OCI-LY7 (cell line): ENCODE results near the gene PARN. TPM values are rescaled to one million over a fixed set of nuclear protein-coding genes. Genes with fewer than 3 reads are reported as not detected.

Experiments
- BruUV-seq: library from RNA; stranded (reverse); fragments of 400-500 nt; replicated peaks from 2 replicates; lab custom pipeline; 2021; lab: Mats Ljungman, UMichigan
- CTCF ChIA-PET: fragments of 300-600 bp; sonication (Branson Sonifier 250); formaldehyde crosslinking; loops from one replicate; lab custom pipeline; 2022; ENCODE audit warnings: antibody characterized with exemption; ENCODE audit not compliant: unreplicated experiment; lab: Charles Lee
- POLR2A ChIA-PET: fragments of 300-600 bp; sonication (Branson Sonifier 250); formaldehyde crosslinking; loops from one replicate; lab custom pipeline; 2022; ENCODE audit warnings: antibody characterized with exemption; lab: Charles Lee
- DNase-seq: peaks from one replicate; pipeline ENCODE4 v3.0.0-alpha.2; 2015; ENCODE audit warnings: low spot score
- H2AFZ ChIP-seq: fragments of 200-600 bp; sonication (generic), shearing (Covaris generic); 2 replicates; pipeline ENCODE4 v1.6.1; 2014; ENCODE audit warnings: mild to moderate bottlenecking, antibody characterized with exemption, low read length, moderate library complexity
- H3K27ac ChIP-seq: fragments of 200-600 bp; sonication (generic); 2 replicates; pipeline ENCODE4 v1.5.1; 2014; ENCODE audit warnings: mixed run types, low read depth, mild to moderate bottlenecking, moderate library complexity, low read length, inconsistent platforms; ENCODE audit not compliant: poor library complexity, severe bottlenecking
- H3K36me3 ChIP-seq: fragments of 200-600 bp; sonication (generic); 2 replicates; pipeline ENCODE4 v1.6.1; 2014; ENCODE audit warnings: mild to moderate bottlenecking, antibody characterized with exemption, low read length, moderate library complexity, mixed read lengths; ENCODE audit not compliant: insufficient read depth
- H3K4me1 ChIP-seq: fragments of 200-600 bp; sonication (generic); 2 replicates; pipeline ENCODE4 v1.5.1; 2014; ENCODE audit warnings: mild to moderate bottlenecking, low read length; ENCODE audit not compliant: insufficient read depth, poor library complexity, severe bottlenecking
- H3K4me2 ChIP-seq: fragments of 200-600 bp; sonication (generic); 2 replicates; pipeline ENCODE4 v1.6.1; 2014; ENCODE audit warnings: mild to moderate bottlenecking, low read length
- H3K4me3 ChIP-seq: fragments of 200-600 bp; sonication (generic); 2 replicates; pipeline ENCODE4 v1.5.1; 2014; ENCODE audit warnings: mild to moderate bottlenecking, low read depth, low read length; ENCODE audit not compliant: poor library complexity, severe bottlenecking
- H3K79me2 ChIP-seq: fragments of 200-600 bp; sonication (generic); 2 replicates; pipeline ENCODE4 v1.6.1; 2016; ENCODE audit warnings: low read depth, mild to moderate bottlenecking, low read length, moderate library complexity, mixed read lengths; ENCODE audit not compliant: insufficient read depth
- H3K9me2 ChIP-seq: fragments of 200-600 bp; sonication (generic); 2 replicates; pipeline ENCODE4 v1.6.1; 2016; ENCODE audit warnings: mild to moderate bottlenecking, low read length, mixed read lengths; ENCODE audit not compliant: insufficient read depth
- H3K9me3 ChIP-seq: fragments of 200-600 bp; sonication (generic); 2 replicates; pipeline ENCODE4 v1.6.1; 2014; ENCODE audit warnings: mild to moderate bottlenecking, mixed run types, low read length, mixed read lengths
- H4K20me1 ChIP-seq: fragments of 200-600 bp; sonication (generic); 2 replicates; pipeline ENCODE4 v1.6.1; 2014; ENCODE audit warnings: mild to moderate bottlenecking, antibody characterized with exemption, low read length, moderate library complexity, mixed read lengths; ENCODE audit not compliant: insufficient read depth
- CTCF ChIP-seq: fragments of 200-600 bp; sonication (generic); conservative IDR thresholded peaks from 2 replicates; pipeline ENCODE4 v1.5.1; 2014; ENCODE audit warnings: mild to moderate bottlenecking, antibody characterized with exemption, low read length, moderate library complexity, mixed read lengths
- EZH2phosphoT487 ChIP-seq: fragments of 200-600 bp; sonication (generic); IDR thresholded peaks from 2 replicates; pipeline ENCODE4 v1.6.1; 2018; ENCODE audit warnings: low read depth, borderline replicate concordance, mild to moderate bottlenecking, mixed run types, antibody characterized with exemption, low read length, moderate library complexity, mixed read lengths
- intact Hi-C: fragments of 100-400 bp; cut with micrococcal nuclease; formaldehyde crosslinking; loops from one replicate; pipeline ENCODE4 v1.10.0; 2022; ENCODE audit not compliant: unreplicated experiment
- total RNA-seq, 2 experiments: library from RNA; depleted of rRNA in 1 of 2; stranded (reverse); fragments of >200 nt in 1 of 2; shearing (Covaris generic) in 1 of 2; gene quantifications; 2 replicates each; pipeline ENCODE4 v1.2.3, GENCODE V29; 2014 to 2022

Gene PARN
- total RNA-seq, 2 experiments from 2014 or later: 40.1 to 76.5 TPM

- no peak overlapping the region for H3K4me2 ChIP-seq
- no peak overlapping the region for H3K4me3 ChIP-seq
- no peaks in the 10 kb centered on the region for H4K20me1 ChIP-seq
- peaks cover 63% of the 10 kb centered on the region for H3K36me3 ChIP-seq
- TF ChIP-seq EZH2phosphoT487: no peak
- no peak for TF ChIP-seq CTCF
- H3K9me2 ChIP-seq: no peaks in the 10 kb centered on the region
- H3K27ac ChIP-seq: no peak overlapping the region
- no peaks in the 10 kb centered on the region for H3K4me1 ChIP-seq
- no peak for DNase-seq
- no peaks in the 10 kb centered on the region; the same call in 1 of the 2 replicates for H3K9me3 ChIP-seq
- intact Hi-C loops: no loop called here
- H2AFZ ChIP-seq: no peak overlapping the region
- ChIA-PET CTCF (no interaction called here), POLR2A (no interaction called here)
- no peaks in the 10 kb centered on the region for H3K79me2 ChIP-seq
- no TSS peak for BruUV-seq
Measured at GRCh38 chr16:14572535-14572934, 57.5 kb downstream of the PARN start.

GRCh38 chr16:14569213-14569612 lies 60.8 kb downstream of the PARN start:
- no peak for DNase-seq
- Histone ChIP-seq H3K36me3 (peaks cover 58% of the 10 kb centered on the region), H3K4me3 (no peak overlapping the region), H3K9me3 (no peaks in the 10 kb centered on the region), H3K79me2 (no peaks in the 10 kb centered on the region), H3K4me2 (no peak overlapping the region), H3K27ac (no peak overlapping the region), H3K9me2 (no peaks in the 10 kb centered on the region), H2AFZ (no peak overlapping the region), H4K20me1 (no peaks in the 10 kb centered on the region), H3K4me1 (no peaks in the 10 kb centered on the region)
- TF ChIP-seq EZH2phosphoT487 (no peak), CTCF (no peak)
- ChIA-PET CTCF (no interaction called here), POLR2A (no interaction called here)
- no TSS peak for BruUV-seq
- intact Hi-C loops: no loop called here

GRCh38 chr16:14566599-14566998 lies 63.5 kb downstream of the PARN start:
- Histone ChIP-seq H3K9me3 (no peaks in the 10 kb centered on the region), H3K9me2 (no peaks in the 10 kb centered on the region), H3K27ac (no peak overlapping the region), H3K36me3 (peaks cover 51% of the 10 kb centered on the region), H2AFZ (no peak overlapping the region), H3K79me2 (no peaks in the 10 kb centered on the region), H3K4me1 (no peaks in the 10 kb centered on the region), H4K20me1 (no peaks in the 10 kb centered on the region), H3K4me2 (no peak overlapping the region), H3K4me3 (no peak overlapping the region)
- ChIA-PET POLR2A (interaction anchor here (1.3 kb wide), 1 partner anchor 9 kb away, joined by 5 read pairs; no protein-coding TSS in a partner anchor), CTCF (no interaction called here)
- no TSS peak for BruUV-seq
- DNase-seq: no peak
- TF ChIP-seq EZH2phosphoT487 (no peak), CTCF (no peak)
- intact Hi-C loops: no loop called here
